Muscle of back (tissue), 11 donors: ENCODE results near the gene OTOR. TPM values are rescaled to one million over a fixed set of nuclear protein-coding genes. Genes with fewer than 3 reads are reported as not detected.

Source experiments
- DNase-seq, 3 donors: peaks; one replicate each; pipeline versions ENCODE4 v3.0.0 to v3.0.0-alpha.2; 2013
- polyA plus RNA-seq, 10 donors: library from polyadenylated mRNA; unstranded; fragments of 120-200 nt; gene quantifications; one replicate each; pipeline ENCODE4 v1.2.1, GENCODE V29; 2013; ENCODE audit not compliant: insufficient read length in 10 of 10

OTOR gene
- polyA plus RNA-seq, 10 donors = 0.10 to 0.27 (median 0.19) TPM; not detected in 6

DNA sequence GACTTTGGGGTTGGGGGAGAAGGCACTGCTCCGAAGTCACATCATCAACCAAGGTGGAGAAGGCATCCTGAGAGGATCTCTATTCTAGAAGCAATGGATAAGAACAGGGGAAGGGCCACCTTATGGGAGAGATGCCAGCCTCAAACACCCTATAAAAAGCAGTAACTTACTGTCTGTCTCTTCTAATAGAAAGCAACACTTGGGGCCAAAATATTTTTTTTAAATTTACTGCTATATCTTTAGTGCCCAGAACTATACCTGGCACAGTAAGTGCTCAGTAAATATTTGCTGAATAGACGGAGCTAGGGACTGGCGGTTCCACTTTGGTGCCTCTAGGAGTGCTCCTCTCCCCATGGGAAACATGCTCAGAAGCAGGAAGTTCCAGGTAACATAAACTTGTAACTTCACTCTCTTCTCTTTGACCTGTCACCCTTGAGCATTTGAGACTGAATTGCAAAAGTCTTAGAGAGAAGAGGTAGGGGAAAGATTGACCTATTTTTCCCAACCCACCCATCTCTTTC lies 807 bp upstream of the OTOR start:
- DNase-seq = no peak

DNA sequence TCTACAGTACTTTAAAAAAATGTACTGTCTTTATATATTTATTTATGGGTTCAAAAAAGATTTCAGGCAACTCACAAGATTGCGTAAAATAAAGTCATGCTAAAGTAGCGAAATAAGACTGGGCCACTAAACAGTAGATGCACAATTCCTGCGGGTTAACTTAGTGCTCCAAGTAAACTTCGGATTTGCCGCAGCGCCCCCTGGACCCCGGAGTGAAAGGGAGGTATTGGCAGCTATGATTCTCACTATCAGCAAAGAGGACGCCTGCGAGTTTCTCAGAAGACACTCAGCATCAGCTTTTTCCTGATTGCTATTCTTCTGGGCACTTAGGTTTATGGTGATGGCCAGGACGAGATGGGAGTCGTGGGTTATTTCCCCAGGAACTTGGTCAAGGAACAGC lies 1.4 kb downstream of the OTOR start:
- no peak for DNase-seq

GRCh38 chr20:16752082-16752481 lies 3.9 kb downstream of the OTOR start:
- DNase-seq = no peak

GRCh38 chr20:16752901-16753300 lies 4.7 kb downstream of the OTOR start:
- no peak for DNase-seq

- peak in 2 of 3 donors; percentile 33 to 35 for DNase-seq
These were observed 10.5 kb downstream of the OTOR start for GRCh38 chr20:16758454-16759180.

DNA sequence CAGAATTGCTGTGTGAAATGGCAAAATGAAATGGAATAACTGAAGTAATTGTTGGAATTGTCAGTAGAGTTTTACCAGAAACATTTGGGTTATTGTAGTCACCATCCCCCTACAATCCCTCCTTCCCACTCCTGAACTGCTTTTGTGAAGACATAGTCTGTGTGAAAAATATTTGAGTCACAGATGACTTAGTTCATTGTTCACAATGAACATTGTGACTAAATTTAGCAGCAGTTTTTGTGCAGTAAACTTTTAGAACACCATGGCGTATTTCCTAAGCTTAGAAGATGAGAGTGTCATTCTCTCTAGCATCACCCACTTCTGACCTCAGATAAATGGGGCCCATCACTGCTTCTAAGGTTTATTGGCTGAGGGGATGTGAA lies 11.0 kb downstream of the OTOR start:
- DNase-seq = peak in 2 of 3 donors; percentile 10 to 19

DNA sequence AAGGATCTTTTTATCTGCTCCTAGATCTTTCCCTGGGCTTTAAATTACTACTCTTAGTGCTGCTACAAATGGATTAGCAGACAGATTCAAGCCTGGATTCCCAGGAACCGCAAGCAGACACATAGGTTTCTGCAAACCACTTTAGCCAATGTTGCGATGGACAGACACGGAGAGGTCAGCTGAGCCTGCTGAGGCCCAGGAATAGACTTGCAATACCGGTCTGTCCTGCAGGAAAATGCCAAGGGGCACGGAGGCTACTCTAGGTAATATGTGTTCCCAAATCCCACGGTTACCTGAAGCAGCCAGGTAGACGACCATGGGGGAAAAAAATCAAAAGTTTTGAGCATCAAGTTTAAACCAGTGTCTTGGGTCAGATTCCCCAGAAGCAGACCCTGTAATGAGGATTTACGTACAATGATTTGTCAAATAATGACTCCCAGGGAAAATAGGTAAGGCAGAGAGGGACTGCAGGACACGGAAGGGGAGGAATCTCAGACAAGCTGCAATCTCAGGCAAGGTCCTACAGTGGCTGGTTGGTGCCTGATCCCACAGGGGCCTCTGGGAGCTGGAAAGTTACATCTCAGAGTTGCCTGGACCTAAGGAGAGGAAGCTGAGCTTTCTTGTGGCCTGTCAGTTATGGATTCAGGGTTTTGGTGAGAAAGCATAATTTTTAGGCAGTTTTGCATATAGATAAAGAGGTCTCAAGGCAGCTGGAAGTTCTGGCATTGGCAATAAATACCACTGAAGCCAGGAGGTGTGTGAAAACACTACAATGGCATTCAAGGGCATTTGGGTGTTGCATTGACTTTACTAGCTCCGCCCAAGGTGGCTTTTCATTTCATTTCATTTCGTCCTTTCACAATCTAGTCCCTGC lies 12.5 kb downstream of the OTOR start:
- no peak for DNase-seq

- DNase-seq = peak; percentile 72 to 86 (median 81)
These were observed 13.2 kb downstream of the OTOR start for GRCh38 chr20:16761305-16761829.

- no peak for DNase-seq
These were observed 16.4 kb downstream of the OTOR start for GRCh38 chr20:16764560-16764959.

GRCh38 chr20:16771213-16771612 lies 23.1 kb downstream of the OTOR start:
- DNase-seq = no peak

DNA sequence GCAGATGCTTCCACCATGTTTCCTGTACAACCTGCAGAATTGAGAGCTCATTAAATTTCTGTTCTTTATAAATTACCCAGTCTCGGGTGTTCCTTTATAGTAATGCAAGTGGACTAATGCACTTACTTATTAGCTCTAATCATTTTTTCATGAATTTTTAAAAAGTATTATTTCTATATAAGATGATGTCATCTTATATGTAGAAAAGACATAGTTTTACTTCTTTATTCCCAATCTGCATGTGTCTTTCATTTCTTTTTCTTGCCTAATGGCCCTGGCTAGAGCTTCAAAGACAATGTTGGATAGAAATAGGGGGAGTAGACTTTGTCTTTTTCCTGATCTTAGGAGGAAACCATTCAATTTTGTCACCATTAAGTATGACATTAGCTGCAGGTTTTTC lies 27.8 kb downstream of the OTOR start:
- DNase-seq = no peak

DNA sequence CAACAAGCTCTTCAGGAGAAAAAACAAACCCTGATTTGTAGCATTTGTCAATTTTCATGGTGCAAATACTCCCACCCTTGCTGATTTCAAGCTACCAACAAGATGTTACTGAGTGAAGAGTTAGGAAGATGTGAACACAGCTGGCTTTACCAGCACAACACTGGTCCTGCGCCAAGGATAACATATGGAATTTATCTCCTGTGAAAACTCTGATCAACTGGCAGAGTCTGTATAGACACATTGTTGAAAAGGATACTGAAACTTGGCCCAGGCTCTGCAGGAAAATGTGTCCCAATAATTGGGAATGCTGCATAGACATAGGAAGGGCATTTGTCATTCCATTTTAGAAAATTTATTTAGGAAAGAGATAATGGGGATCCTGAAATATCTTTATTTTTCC lies 29.0 kb downstream of the OTOR start:
- peak; percentile 26 to 73 (median 40) for DNase-seq

- no peak for DNase-seq
These were observed 30.0 kb downstream of the OTOR start for GRCh38 chr20:16778159-16778558.

DNA sequence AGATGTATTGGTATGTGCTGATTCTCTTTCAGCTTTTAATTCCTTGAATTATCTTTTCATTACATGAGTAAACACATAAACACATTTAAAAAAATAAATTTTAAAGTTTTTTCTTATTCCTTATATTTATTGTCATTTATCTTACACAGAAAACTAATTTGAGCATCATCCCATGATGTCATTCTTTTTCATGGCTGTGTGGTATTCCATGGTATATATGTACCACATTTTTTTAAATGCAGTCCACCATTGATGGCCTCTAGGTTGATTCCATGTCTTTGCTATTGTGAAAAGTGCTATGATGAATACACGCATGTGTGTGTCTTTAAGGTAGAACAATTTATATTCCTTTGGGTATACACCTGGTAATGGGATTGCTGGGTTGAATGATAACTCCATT lies 33.3 kb downstream of the OTOR start:
- no peak for DNase-seq

DNA sequence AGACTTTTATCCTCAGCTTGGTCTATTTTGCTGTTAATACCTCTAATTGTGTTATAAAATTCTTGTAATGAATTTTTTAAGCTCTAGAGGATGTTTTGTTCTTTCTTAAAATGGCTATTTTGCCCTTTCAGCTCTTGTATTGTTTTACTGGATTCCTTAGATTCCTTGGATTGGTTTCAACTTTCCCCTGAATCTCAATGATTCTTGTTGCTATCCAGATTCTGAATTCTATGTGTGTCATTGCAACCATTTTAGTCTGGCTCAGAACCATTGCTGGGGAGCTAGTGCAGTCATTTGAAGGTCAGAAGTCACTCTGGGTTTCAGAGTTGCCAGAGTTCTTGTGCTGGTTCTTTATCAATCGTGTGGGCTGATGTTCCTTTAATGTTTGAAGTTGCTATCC lies 37.1 kb downstream of the OTOR start:
- DNase-seq = no peak

Other genes with a start within 250 kb of the OTOR start
- gene KIF16B, start 174.9 kb upstream of the OTOR start, polyA plus RNA-seq = 10 to 100 TPM; 13.1 to 35.8 (median 18.4) TPM
- gene SNRPB2, start 18.3 kb upstream of the OTOR start, polyA plus RNA-seq = 10 to 100 TPM; 64.3 to 84.2 (median 74.3) TPM